Left renal cortex interstitium (tissue), 4 donors: ENCODE data around the gene KLHL13. TPM values are rescaled to one million over a fixed set of nuclear protein-coding genes. Genes with fewer than 3 reads are reported as not detected.
"Not testable (repeated sequence)": the region's sequence is repeated elsewhere in the genome, so short reads cannot be mapped to it uniquely, and the experiment has no call there.

Experiments used
- DNase-seq, 4 donors: peaks; one replicate each; pipeline ENCODE4 v3.0.0-alpha.2; 2013; ENCODE audit warnings: low read depth in 4 of 4, low spot score in 2 of 4, missing footprints in 1 of 4
- polyA plus RNA-seq, 4 donors: library from polyadenylated mRNA; unstranded; fragments of 120-200 nt; gene quantifications; one replicate each; pipeline ENCODE4 v1.2.1, GENCODE V29; 2013; ENCODE audit not compliant: insufficient read length in 4 of 4

Gene KLHL13
- polyA plus RNA-seq, 4 donors: 63.3 to 116 (median 90.4) TPM

DNA sequence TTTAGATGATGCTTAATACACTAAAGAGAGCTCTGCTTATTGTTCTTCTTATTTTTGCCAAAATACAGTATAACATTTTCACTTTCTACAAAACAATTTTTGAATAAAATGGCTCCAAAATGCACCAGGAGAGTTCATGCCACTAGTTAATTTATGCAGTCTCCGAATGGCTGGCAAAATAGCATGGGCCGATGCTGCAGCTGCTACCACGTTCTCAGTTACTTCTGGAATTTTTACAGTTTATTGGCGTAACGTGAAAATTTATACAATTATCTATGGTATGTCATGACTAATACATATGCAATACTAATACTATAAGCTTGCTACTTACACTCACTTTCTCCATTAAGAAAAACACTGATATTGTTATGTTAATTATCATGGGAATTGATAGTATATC, 16.5 kb downstream of the KLHL13 start:
- DNase-seq: no peak

DNA sequence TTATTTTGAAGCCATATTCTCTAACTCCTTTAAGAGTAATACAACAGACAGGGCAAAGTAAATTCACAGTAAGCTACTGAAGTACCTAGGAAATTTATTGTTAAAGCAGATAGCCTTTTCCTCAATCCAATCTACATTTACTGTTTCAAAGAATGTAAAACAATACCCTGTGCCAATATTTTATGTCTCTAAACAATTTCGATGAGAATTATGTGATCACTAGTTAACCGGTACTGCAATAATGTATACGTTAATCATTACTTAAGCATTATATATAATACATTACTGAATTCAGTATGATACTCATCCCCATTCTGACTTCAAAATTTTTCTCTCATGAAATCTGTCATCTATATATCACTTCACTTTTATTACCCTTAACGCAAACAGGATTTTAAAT, 28.5 kb downstream of the KLHL13 start:
- no peak for DNase-seq

DNA sequence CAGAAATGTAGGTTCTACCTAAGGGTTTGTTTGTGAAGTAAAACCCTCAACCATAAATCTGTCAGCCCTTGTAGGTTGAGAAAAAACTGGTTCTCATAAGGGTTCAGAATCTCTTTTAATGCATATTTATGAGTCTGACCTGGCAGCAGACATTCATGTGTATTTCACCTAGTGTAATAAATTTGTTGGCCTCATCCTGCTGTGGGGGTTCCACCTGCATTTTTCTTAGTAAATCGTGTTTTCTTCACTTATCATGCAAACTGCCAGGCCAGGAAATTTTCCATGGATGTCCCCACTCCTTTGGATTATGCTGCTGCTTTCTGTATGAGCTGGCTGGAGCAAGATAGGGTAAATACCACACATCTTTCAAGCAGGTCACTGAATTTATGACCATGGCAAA, 42.4 kb downstream of the KLHL13 start:
- no peak for DNase-seq

DNA sequence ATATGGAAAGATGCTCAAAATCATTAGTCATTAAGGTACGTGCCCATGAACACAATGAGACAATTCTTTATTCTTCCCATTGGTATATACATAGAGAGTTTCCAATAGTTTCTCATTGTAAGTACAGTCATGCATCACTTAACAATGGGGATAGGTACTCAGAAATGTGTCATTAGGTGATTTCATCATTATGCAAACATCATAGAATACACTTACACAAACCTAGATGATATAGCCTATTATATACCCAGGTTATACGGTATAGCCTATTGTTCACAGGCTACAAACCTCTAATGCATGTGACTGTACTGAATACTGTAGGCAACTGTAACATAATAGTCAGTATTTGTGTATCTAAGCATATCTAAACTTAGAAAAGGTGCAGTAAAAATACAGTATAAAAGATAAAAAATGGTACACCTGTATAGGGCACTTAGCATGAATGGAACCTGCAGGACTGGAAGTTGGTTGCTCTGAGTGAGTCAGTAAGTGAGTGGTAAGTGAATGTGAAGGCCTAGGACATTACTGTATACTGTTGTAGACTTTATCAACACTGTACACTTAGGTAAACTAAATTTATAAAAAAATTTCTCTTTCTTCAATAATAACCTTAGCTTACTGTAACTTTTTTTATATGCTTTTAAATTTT, 49.6 kb downstream of the KLHL13 start:
- DNase-seq: no peak

DNA sequence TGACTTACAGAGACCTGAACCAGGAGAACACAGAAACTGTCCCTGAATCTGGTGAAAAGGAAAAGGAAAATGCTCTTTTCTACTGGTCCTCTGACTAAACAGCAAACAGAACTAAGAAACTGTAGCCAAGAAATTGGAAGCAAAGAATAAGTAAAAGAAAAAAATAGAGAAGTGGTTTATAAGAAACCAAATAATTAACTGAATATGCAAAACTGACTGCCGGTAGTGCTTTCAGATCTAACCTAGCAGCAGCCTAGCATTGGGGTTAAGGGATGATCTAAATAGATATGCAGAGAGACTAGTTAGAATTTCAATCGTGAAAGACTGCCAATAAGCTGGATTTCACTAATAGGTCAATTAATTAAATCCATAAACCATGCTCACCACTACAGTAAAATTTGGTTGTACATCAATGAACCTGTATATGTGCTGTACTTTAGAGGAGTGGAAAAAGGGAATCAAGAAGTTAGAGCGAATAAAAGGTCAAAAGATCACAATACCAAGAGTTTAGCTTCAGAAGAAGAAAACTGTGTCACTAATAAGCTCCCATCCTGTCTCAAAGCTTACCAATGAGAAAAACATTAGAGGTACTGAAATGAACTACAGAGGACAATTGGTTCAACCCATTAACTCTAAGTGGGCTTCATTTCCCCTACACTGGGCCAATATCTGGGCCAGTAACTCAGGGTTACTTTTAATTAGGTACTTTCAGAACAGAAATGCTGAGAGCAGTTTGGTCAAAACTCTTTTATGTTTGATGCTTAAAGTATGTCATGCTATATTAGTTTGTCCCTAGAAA, 53.6 kb downstream of the KLHL13 start:
- DNase-seq: no peak

DNA sequence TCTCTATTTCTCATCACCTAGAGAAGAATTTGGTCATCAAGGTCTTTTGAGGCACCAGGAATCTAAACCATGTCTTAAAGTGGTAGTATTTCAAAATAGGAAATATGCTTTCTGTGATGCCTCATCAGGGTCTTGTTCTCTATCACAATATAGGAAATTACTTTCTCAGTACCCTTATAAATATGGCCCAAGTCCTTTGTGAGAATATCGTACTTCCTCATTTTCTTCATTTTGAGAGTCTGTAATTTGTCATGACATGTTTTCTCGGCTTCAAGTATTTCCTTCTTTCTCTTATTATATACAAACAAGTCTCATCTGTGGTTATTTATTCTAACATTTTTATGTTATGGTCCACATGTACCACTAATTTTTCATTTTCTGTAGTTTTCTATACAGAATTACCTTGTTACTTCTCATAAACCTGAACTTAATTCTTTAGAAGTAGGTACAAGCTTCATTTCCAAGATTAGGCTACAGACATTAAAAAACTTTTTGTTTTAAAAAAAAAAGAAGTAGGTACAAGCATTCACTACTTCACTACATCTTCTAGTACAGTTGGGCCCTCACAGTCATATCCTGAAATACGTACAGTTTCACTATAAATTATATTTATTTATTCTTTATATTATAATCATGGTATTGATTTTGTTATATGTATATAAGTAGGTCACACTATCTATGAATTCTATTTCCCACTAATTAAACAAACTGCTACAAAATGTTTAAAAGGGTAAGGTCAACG, 54.4 kb downstream of the KLHL13 start:
- DNase-seq: no peak

DNA sequence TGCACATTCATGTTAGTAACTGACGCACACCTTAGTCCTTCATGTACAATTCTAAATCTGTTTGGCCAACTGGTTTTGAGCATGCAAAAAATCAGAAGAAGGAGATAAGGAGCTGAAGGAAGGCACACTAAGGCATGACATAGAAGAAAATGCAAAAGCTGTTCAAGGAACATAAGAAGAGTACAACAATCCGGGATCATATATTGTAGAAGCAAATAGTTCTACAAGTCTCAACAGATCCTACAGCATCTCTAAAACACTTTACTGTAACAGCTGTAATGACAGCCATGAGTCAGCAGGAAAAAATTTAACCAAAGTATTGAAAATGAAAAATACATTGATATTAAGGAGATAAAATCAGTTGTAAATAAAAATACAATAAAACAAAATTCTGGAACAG, 57.7 kb downstream of the KLHL13 start:
- no peak for DNase-seq

DNA sequence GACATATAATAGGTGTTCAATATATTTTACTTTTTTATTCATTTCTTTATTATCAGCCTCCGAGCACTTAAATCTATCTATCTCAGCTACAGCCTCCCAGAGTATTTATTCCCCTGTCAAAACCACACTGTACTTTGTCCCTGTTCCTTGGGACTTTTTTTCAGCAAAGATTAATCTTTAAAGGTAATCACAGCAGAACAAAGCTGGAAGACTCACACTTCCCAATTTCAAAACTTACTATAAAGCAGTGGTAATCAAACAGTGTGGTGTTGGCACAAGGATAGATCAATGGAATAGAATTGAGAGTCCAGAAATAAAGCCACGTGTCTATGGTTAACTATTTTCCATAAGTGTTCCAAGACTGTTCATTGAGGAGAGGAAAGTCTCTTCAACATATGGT, 59.7 kb downstream of the KLHL13 start:
- DNase-seq: no peak

DNA sequence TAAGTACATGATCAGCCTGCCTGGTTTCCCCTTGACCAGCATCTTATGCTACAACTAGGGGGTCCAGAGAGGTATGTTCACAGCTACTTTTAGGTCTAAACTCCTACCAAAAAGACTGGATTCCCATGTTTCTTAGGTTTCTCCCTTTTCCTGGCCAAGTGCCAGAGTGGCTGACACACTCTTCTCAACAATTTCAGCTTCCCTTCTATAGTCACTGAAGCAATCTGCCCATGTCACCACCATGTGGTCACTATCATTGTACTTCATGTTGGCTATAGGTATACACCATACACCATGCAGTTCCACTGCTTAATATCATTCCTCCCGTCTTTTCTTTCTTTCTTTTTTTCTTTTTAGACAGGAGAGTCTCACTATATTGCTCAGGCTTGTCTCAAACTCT, 66.9 kb downstream of the KLHL13 start:
- no peak for DNase-seq

DNA sequence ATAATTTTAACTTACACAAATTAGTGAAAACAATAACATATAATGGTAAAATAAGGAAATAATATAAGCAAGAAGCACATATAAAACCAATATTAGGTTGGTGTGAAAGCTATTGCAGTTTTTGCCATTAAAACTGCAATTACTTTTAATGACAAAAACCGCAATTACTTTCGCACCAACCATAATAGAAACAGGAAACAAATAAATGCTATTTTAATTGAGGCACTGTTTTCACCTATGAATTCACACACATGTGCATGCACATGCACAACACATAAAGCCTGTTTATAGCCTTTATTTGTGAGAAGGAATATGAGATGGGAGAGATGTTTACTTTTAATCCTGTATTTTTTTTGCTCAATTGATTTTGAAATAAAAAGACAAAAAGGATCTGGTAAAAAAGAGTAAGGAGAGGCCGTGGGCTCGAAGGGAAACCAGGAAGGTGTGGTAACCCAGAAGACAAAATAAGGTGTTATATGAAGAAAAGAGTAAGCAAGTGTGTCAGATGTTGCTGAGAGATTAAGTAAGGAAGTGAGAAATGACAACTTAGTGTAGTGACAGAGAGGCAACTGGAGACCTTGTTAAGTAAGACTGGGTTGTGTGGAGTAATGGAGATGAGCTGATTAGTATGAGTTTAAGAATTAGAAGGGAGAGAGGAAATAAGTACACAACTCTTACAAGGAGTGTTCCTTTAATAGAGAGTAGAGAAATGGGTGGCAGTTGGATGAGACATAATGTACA, 69.0 kb downstream of the KLHL13 start:
- DNase-seq: no peak

DNA sequence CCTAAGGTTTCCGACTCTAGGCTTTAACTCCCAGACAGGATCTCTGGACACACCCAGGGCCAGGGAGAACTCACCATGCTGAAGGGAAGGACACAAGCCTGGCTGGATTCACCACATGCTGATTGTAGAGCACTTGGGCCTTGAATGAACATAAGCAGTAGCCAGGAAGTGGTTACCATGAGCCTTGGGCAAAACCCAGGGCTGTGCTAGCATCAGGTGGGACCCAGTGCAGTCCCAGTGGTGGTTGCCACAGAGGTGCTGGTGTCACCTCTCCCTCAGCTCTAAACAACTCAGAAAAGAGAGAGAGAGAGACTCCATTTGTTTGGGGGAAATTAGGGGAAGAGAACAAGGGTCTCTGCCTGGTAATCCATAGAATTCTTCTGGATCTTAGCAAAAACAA, 77.0 kb downstream of the KLHL13 start:
- no peak for DNase-seq

DNA sequence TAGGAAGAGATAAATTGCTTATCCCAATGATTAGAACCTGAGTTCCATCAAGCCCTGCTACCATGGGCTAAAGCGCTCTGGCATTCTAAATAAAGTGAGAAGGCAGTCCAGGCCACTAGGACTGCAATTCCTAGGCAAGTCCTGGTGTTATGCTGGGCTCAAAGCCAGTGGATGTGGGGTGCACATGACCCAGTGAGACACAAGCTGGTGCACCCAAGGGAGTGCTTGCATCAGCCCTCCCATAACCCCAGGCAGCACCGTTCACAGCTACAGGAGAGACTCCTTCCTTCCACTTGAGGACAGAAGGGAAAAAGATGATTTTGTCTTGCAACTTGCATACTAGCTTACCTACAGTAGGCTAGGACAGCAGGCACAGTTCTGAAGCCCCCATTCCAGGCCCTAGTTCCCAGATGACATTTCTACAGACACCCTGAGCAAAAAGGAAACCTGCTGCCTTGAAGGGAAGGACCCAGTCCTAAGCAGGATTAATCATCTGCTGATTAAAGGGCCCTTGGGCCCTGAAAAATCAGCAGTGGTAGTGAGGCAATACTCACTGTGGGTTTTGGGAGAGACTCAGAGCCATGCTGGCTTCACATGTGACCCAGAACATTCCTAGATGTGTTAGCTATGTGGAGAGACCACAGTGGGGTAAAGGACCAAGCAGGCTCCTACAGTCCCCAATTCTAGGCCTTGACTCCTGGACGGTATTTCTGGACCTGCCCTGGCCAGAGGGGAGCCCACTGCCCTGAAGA, 77.8 kb downstream of the KLHL13 start:
- DNase-seq: no peak

DNA sequence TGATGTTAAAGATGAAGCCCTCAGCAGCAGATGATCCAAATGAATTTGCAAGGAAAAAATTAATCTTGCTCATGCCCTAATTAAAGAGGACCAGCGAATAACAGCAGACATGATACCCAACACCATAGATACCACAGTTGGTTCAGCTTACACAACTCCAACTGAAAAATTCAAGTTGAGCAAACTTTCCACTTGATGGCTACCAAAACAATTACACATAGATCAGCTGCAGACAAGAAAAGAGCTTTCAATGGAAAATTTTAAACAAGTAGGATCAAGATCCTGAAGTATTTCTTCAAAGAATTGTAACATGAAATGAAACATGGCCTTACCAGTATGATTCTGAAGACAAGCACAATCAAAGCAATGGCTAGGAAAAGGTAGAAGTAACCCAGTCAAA, 90.0 kb downstream of the KLHL13 start:
- no peak for DNase-seq

DNA sequence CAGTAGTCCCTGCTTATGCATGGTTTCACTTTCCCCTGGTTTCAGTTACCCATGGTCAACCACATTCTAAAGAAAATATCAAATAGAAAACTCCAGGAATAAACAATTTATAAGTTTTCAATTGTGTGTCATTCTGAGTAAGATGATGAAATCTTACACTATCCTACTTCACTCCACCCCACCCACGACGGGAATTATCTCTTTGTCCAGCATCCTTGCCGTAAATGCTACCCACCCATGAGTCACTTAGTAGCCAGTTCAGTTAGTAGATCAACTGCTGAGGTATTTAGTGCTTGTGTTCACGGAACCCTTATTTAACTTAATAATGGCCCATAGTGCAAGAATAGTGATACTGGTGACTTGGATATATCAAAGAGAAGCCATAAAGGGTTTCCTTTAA, 91.4 kb downstream of the KLHL13 start:
- no peak for DNase-seq

DNA sequence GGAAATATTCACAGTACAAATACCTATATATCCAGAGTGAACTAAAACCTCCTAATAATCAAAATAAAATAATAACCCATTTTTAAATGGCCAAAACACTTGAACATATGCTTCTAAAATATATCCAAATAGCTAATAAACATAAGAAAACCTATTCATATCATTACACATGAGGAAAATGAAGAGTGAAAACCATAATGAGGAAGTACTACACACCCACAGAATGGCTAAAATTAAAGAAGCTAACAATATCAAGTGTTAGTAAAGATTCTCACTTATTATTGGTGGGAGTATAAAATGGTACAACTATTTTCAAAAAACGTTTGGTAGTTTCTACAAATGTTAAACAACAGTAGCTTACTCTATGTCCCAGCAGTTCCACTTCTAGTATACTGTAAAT, 92.1 kb downstream of the KLHL13 start:
- no peak for DNase-seq

DNA sequence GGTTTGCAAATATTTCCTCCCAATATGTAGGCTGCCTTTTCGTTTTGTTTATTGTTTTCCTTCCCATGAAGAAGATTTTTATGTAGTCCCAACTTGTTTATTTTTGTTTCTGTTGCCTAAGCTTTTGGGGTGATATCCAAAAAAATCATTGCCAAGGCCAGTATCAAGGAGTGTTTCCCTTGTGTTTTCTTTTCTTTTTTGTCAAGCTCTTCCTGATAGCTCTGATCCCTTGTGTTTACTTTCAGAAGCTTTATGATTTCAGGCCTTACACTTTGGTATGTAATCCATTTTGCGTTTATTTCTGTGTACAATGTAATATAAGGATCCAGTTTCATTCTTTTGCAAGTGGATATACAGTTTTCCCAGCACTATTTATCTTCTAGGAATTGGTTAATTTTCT, 93.9 kb downstream of the KLHL13 start:
- no peak for DNase-seq

DNA sequence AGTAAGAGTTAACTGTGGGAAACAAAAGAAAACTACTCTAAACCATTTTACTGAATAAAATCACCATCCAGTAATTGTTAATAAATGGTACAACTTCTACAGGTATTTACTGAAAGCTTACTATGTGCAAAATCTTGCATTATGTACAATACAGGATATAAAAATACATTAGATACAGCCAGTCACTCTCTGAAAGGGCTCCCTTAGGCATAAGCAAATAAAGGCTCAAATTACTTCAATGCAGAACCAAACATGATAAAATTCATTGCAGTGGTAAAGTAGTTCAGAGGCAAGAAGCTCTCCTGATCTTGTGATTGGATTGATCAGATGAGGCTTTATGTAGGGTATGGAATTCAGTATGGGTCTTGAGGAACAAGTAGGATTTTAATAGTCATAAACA, 100.2 kb downstream of the KLHL13 start:
- DNase-seq: no peak

DNA sequence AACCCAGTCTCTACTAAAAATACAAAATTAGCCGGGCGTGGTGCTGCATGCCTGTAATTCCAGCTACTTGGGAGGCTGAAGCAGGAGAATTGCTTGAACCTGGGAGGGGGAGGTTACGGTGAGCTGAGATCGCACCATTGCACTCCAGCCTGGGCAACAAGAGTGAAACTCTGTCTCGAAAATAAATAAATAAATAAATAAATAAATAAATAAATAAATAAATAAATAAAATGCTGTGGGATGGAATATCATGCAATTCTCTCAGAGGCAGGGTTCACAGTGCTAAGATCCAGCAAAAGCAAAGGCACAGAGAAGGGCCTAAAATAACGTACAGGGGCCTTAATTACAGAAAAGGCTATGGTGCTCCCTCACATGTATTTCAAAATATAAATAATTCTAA, 114.2 kb downstream of the KLHL13 start:
- not testable (repeated sequence) for DNase-seq

DNA sequence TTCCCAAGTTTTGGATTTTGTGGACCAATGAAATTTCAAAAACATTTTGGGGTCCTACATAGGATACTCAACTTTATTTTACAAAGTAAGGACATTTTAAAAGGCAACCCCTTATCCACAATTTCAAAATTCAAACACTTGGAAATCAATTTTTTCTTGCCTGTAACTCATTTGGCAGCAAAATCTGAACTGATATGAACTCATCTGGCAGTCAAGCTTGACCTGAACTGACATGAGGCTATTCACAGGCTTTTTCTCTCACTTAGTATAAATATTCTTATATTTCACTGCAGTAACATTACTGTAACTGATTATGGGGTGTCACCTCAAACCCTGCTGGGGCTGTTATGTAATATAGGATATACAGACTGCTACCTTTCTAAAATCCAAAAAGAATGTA, 116.1 kb downstream of the KLHL13 start:
- no peak for DNase-seq

DNA sequence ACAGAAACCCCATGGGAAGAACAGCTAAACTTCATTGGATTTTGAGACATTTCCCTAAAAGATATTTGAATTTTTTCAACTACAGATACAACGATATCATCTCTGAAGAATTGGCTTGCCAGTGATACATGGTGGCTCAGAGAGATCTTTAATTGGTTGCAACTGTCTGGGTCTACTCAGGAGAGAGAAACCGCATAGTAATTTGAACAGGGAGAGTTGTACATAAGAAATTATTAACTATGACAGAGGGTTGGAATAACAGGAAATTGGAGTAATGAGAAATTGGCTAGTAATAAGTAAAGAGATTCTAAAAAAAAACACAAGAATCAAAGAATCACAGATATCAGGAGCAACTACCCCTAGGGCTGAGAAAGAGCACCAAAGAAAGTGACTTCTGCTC, 118.4 kb downstream of the KLHL13 start:
- DNase-seq: no peak
